Calu3 (cell line): ENCODE data around the gene PHC2. TPM values are rescaled to one million over a fixed set of nuclear protein-coding genes. Genes with fewer than 3 reads are reported as not detected.

Experiments
- BruUV-seq: library from RNA; stranded (reverse); fragments of 400-500 nt; replicated peaks from 2 replicates; lab custom pipeline; 2021; lab: Mats Ljungman, UMichigan
- CTCF ChIA-PET: fragments of 300-600 bp; sonication (Branson Sonifier 250); formaldehyde crosslinking; loops from one replicate; lab custom pipeline; 2022; ENCODE audit warnings: antibody characterized with exemption; lab: Charles Lee
- DNase-seq: peaks from one replicate; pipeline ENCODE4 v3.0.0; 2022
- H3K27ac Mint-ChIP-seq: one replicate; pipeline ENCODE4 v1.8.0; 2022; ENCODE audit warnings: mixed read lengths; ENCODE audit not compliant: unreplicated experiment
- H3K27me3 Mint-ChIP-seq: one replicate; pipeline ENCODE4 v1.8.0; 2022; ENCODE audit warnings: mixed read lengths; ENCODE audit not compliant: unreplicated experiment
- H3K36me3 Mint-ChIP-seq: one replicate; pipeline ENCODE4 v1.8.0; 2022; ENCODE audit warnings: mild to moderate bottlenecking, moderate library complexity, mixed read lengths; ENCODE audit not compliant: insufficient read depth, unreplicated experiment
- H3K4me1 Mint-ChIP-seq: one replicate; pipeline ENCODE4 v1.8.0; 2022; ENCODE audit warnings: mild to moderate bottlenecking, low read depth, mixed read lengths; ENCODE audit not compliant: unreplicated experiment
- H3K4me3 Mint-ChIP-seq: one replicate; pipeline ENCODE4 v1.8.0; 2022; ENCODE audit warnings: mild to moderate bottlenecking, low read depth, moderate library complexity, mixed read lengths; ENCODE audit not compliant: unreplicated experiment
- H3K9me3 Mint-ChIP-seq: one replicate; pipeline ENCODE4 v1.8.0; 2022; ENCODE audit warnings: low read depth, mixed read lengths; ENCODE audit not compliant: unreplicated experiment
- CTCF ChIP-seq: fragments of 200-600 bp; IDR thresholded peaks from one replicate; pipeline ENCODE4 v1.8.0; 2022; ENCODE audit warnings: antibody characterized with exemption; ENCODE audit not compliant: unreplicated experiment
- intact Hi-C: fragments of 100-400 bp; cut with micrococcal nuclease; formaldehyde crosslinking; loops from one replicate; pipeline ENCODE4 v1.10.0; 2022; ENCODE audit not compliant: unreplicated experiment
- total RNA-seq: library from RNA; stranded (reverse); gene quantifications from 2 replicates; pipeline ENCODE4 v1.2.3, GENCODE V29; 2022

PHC2 gene
- total RNA-seq, 1 experiment from 2014 or later: 59.5 TPM

- Mint-ChIP-seq H3K4me1 (peaks cover 11% of the 10 kb centered on the region), H3K27me3 (peaks cover 29% of the 10 kb centered on the region), H3K9me3 (peaks cover 3% of the 10 kb centered on the region), H3K27ac (no peak overlapping the region), H3K36me3 (no peaks in the 10 kb centered on the region), H3K4me3 (no peak overlapping the region)
- CTCF ChIA-PET: no interaction called here
- intact Hi-C loops: no loop called here
- no peak for TF ChIP-seq CTCF
- no peak for DNase-seq
- BruUV-seq: no TSS peak
These were observed 12.3 kb upstream of the PHC2 start for GRCh38 chr1:33443080-33443704.

- intact Hi-C loops: no loop called here
- no peak for TF ChIP-seq CTCF
- Mint-ChIP-seq H3K27me3 (peaks cover 21% of the 10 kb centered on the region), H3K4me3 (no peak overlapping the region), H3K27ac (no peak overlapping the region), H3K36me3 (no peaks in the 10 kb centered on the region), H3K4me1 (peaks cover 11% of the 10 kb centered on the region), H3K9me3 (peaks cover 3% of the 10 kb centered on the region)
- CTCF ChIA-PET: no interaction called here
- DNase-seq: no peak
- BruUV-seq: no TSS peak
These were observed 11.2 kb upstream of the PHC2 start for GRCh38 chr1:33442141-33442540.

- peak; percentile 12 for DNase-seq
- no peaks in the 10 kb centered on the region for H3K36me3 Mint-ChIP-seq
- BruUV-seq: no TSS peak
- peaks cover 11% of the 10 kb centered on the region for H3K4me1 Mint-ChIP-seq
- peaks cover 21% of the 10 kb centered on the region for H3K27me3 Mint-ChIP-seq
- no peak for TF ChIP-seq CTCF
- peaks cover 3% of the 10 kb centered on the region for H3K9me3 Mint-ChIP-seq
- CTCF ChIA-PET: no interaction called here
- no peak overlapping the region for H3K27ac Mint-ChIP-seq
- intact Hi-C loops: no loop called here
- H3K4me3 Mint-ChIP-seq: no peak overlapping the region
These were observed 10.3 kb upstream of the PHC2 start for GRCh38 chr1:33441088-33441745.

- CTCF ChIA-PET: no interaction called here
- intact Hi-C loops: no loop called here
- H3K4me1 Mint-ChIP-seq: peaks cover 11% of the 10 kb centered on the region
These were observed 8.8 kb upstream of the PHC2 start for GRCh38 chr1:33439662-33440061.

More at GRCh38 chr1:33439662-33440061, 8.8 kb upstream of the PHC2 start:
- BruUV-seq: no TSS peak
- no peak for TF ChIP-seq CTCF
- H3K4me3 Mint-ChIP-seq: no peak overlapping the region
- H3K27ac Mint-ChIP-seq: no peak overlapping the region
- DNase-seq: no peak
- no peaks in the 10 kb centered on the region for H3K36me3 Mint-ChIP-seq
- H3K9me3 Mint-ChIP-seq: peaks cover 3% of the 10 kb centered on the region
- H3K27me3 Mint-ChIP-seq: peaks cover 21% of the 10 kb centered on the region
